Activated B cell treated with CpG ODN at 0.5 μM for 24 hours (primary cell): ENCODE measurements around the gene KRTAP10-5. TPM values are rescaled to one million over a fixed set of nuclear protein-coding genes. Genes with fewer than 3 reads are reported as not detected.

Experiments
- ATAC-seq: fragments of 200-7000 bp; cut with Tn5 transposase; one replicate; pipeline ENCODE4 v1.10.0; 2021; ENCODE audit warnings: low read depth, mild to moderate bottlenecking, moderate library complexity
- CTCF ChIA-PET: fragments of 350-600 bp; sonication (Branson Sonifier 250); formaldehyde crosslinking; loops from one replicate; lab custom pipeline; 2021; ENCODE audit warnings: antibody characterized with exemption; lab: Charles Lee
- POLR2A ChIA-PET: fragments of 350-600 bp; sonication (Branson Sonifier 250); formaldehyde crosslinking; loops from one replicate; lab custom pipeline; 2021; ENCODE audit warnings: antibody characterized with exemption; lab: Charles Lee
- DNase-seq: peaks from one replicate; pipeline ENCODE4 v3.0.0; 2022
- H3K27ac Mint-ChIP-seq: one replicate; pipeline ENCODE4 v1.8.0; 2020; ENCODE audit warnings: mixed read lengths
- H3K27me3 Mint-ChIP-seq: one replicate; pipeline ENCODE4 v1.8.0; 2021; ENCODE audit warnings: mixed read lengths
- H3K36me3 Mint-ChIP-seq: one replicate; pipeline ENCODE4 v1.8.0; 2021; ENCODE audit warnings: low read depth, mixed read lengths
- H3K4me1 Mint-ChIP-seq: one replicate; pipeline ENCODE4 v1.8.0; 2021; ENCODE audit warnings: mixed read lengths
- H3K4me3 Mint-ChIP-seq: one replicate; pipeline ENCODE4 v1.8.0; 2020; ENCODE audit warnings: mild to moderate bottlenecking, mixed read lengths
- H3K9me3 Mint-ChIP-seq: one replicate; pipeline ENCODE4 v1.8.0; 2020; ENCODE audit warnings: mixed read lengths
- intact Hi-C: fragments of 100-400 bp; cut with micrococcal nuclease; formaldehyde crosslinking; loops from one replicate; pipeline ENCODE4 v1.15.1; 2024
- total RNA-seq: library from RNA; stranded (reverse); gene quantifications from 2 replicates; pipeline ENCODE4 v1.2.3, GENCODE V29; 2022
- TF ChIP-seq, protein P1 (sequence below): fragments of 200-600 bp; IDR thresholded peaks from one replicate; pipeline ENCODE4 v1.8.0; 2022; ENCODE audit warnings: antibody characterized with exemption, mild to moderate bottlenecking

The KRTAP10-5 gene
- total RNA-seq, 1 donor from 2014 or later = not detected

- Mint-ChIP-seq H3K9me3 (peaks cover 11% of the 10 kb centered on the region), H3K27ac (no peak overlapping the region), H3K4me3 (no peak overlapping the region), H3K27me3 (peaks cover 15% of the 10 kb centered on the region), H3K4me1 (peaks cover 7% of the 10 kb centered on the region), H3K36me3 (no peaks in the 10 kb centered on the region)
- POLR2A ChIA-PET = no interaction called here
- ATAC-seq = no peak
- TF ChIP-seq, protein P1, sequence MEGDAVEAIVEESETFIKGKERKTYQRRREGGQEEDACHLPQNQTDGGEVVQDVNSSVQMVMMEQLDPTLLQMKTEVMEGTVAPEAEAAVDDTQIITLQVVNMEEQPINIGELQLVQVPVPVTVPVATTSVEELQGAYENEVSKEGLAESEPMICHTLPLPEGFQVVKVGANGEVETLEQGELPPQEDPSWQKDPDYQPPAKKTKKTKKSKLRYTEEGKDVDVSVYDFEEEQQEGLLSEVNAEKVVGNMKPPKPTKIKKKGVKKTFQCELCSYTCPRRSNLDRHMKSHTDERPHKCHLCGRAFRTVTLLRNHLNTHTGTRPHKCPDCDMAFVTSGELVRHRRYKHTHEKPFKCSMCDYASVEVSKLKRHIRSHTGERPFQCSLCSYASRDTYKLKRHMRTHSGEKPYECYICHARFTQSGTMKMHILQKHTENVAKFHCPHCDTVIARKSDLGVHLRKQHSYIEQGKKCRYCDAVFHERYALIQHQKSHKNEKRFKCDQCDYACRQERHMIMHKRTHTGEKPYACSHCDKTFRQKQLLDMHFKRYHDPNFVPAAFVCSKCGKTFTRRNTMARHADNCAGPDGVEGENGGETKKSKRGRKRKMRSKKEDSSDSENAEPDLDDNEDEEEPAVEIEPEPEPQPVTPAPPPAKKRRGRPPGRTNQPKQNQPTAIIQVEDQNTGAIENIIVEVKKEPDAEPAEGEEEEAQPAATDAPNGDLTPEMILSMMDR = no peak
- CTCF ChIA-PET = no interaction called here
- no peak for DNase-seq
- intact Hi-C loops = no loop called here
Observed at GRCh38 chr21:44571844-44572782, 8.3 kb downstream of the KRTAP10-5 start.

DNA sequence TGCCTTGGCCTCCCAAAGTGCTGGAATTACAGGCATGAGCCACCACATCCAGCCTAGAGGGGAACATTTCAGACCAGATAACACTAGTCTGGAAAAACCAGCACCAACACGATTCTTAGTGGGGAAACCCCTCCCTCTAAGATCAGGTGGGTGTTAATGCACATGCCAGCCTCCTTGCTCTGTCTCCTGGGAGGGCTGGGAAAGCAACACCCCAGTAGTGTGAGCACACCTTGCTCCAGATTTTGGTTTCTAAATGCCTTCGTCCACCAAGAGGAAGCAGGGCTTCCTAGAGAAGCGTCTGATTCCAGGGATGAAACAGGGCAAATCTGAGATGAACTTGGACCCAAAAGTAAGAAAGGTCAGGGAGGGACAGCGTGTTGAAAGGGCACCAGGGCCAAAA, 9.1 kb downstream of the KRTAP10-5 start:
- ATAC-seq (no peak), DNase-seq (no peak)
- no peak overlapping the region for H3K4me3 Mint-ChIP-seq
- H3K4me1 Mint-ChIP-seq = peaks cover 14% of the 10 kb centered on the region
- intact Hi-C loops = no loop called here
- peaks cover 6% of the 10 kb centered on the region for H3K9me3 Mint-ChIP-seq
- TF ChIP-seq, protein P1 = no peak
- peaks cover 15% of the 10 kb centered on the region for H3K27me3 Mint-ChIP-seq
- CTCF ChIA-PET = no interaction called here
- no peak overlapping the region for H3K27ac Mint-ChIP-seq
- POLR2A ChIA-PET = no interaction called here
- H3K36me3 Mint-ChIP-seq = no peaks in the 10 kb centered on the region

DNA sequence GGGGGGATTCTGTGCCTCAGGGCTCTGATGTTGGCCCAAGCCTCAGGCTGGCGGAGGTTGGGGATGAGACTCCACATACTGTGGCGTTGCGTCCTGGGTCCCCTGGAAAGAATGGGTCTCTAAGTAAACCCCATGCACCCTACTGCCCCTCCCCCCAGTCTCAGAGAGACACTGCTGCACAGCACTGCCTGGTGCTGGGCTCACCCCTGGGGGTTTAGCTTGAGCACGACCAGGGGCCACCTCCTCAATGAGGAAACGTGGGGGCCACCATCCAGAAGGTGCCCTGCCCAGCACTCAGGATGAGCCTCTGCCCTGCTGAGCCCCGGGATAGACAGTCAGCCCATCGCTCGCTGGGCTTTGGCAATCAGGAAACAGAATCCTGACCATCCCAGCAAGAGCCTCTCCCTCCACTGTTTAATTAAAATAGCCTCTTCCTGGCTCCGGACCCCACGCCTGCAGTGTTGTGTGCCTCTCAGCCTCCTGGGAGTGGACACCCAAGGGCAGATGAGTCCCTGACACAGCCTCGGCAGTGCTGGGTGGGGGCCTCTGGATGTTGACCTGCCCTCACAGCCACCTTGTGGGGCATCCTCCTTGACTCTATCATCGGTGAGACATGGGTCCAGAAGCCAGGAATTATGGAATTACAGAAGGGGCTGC, 10.4 kb downstream of the KRTAP10-5 start:
- ATAC-seq (no peak), DNase-seq (no peak)
- Mint-ChIP-seq H3K27ac (no peak overlapping the region), H3K4me3 (no peak overlapping the region), H3K36me3 (no peaks in the 10 kb centered on the region), H3K4me1 (peaks cover 23% of the 10 kb centered on the region), H3K27me3 (peaks cover 13% of the 10 kb centered on the region), H3K9me3 (peaks cover 6% of the 10 kb centered on the region)
- CTCF ChIA-PET = no interaction called here
- POLR2A ChIA-PET = no interaction called here
- intact Hi-C loops = loop anchor here (5.0 kb wide), 1 partner anchor 537 kb away; no protein-coding TSS in a partner anchor
- TF ChIP-seq, protein P1 = no peak

DNA sequence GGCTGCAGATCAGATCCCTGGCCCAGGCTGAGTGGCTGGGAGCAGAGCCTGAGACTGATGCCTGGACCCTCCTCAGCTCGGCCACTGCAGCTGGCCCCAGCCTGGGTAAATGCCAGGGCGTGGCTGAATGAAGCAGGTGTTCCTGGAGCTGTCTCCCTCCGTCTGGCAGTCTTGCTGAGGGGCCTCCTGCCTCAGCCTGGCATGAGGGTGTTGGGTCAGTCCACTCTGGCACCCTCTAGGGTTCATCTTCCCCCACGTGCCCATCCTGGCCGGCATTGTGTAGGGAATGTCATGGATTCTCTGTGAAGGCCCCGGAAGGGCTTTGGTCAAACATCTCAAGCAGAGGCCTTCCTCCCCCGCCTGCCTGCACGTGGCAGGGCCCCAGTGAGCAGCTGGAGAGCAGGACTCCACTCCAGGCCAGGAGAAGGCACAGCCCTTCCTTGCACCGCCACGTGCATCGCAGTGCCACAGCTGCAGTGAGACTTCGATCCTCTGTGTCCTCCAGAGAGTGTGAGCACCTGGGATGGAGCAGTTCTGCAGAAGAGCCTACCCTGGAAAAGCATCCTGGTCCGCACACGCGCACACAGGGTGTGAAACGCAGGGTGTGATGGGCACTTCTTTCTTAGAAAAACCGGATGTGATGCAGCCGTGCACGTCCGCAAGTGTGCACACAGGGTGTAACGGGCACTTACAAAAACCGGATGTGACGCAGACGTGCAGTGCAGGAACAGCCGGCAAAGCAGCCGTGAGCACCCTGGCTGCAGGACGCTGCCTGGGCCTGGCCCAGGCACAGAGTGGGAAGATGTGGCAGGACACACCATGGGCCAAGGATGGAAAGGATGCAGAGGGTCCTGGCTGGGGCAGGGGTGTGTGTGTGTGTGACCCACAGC, 11.5 kb downstream of the KRTAP10-5 start:
- POLR2A ChIA-PET = no interaction called here
- H3K36me3 Mint-ChIP-seq = no peaks in the 10 kb centered on the region
- DNase-seq (no peak), ATAC-seq (no peak)
- no peak overlapping the region for H3K4me3 Mint-ChIP-seq
- TF ChIP-seq, protein P1 = no peak
- intact Hi-C loops = loop anchor here (5.0 kb wide), 1 partner anchor 538 kb away; no protein-coding TSS in a partner anchor
- peaks cover 6% of the 10 kb centered on the region for H3K27me3 Mint-ChIP-seq
- CTCF ChIA-PET = no interaction called here
- H3K4me1 Mint-ChIP-seq = peaks cover 30% of the 10 kb centered on the region
- no peak overlapping the region for H3K27ac Mint-ChIP-seq
- H3K9me3 Mint-ChIP-seq = peaks cover 6% of the 10 kb centered on the region
